Adipocyte (in vitro differentiated cells): ENCODE data around the gene BLOC1S1.

Experiments
- DNase-seq: peaks from one replicate; pipeline ENCODE4 v3.0.0-alpha.2; 2015; ENCODE audit warnings: low read depth
- H3K27me3 ChIP-seq: replicated peaks from 2 replicates; pipeline ENCODE4 v1.7.0; 2013; ENCODE audit warnings: mild to moderate bottlenecking, low read length, moderate library complexity; ENCODE audit not compliant: control insufficient read depth, insufficient read depth
- H3K36me3 ChIP-seq: 2 replicates; pipeline ENCODE4 v1.7.0; 2013; ENCODE audit warnings: low read length, mild to moderate bottlenecking, moderate library complexity; ENCODE audit not compliant: control insufficient read depth, insufficient read depth, severe bottlenecking
- H3K4me1 ChIP-seq: 2 replicates; pipeline ENCODE4 v1.7.0; 2013; ENCODE audit warnings: mild to moderate bottlenecking, low read length, moderate library complexity; ENCODE audit not compliant: control insufficient read depth, insufficient read depth
- H3K4me3 ChIP-seq: 2 replicates; pipeline ENCODE4 v1.7.0; 2013; ENCODE audit warnings: mild to moderate bottlenecking, low read length, moderate library complexity
- H3K9ac ChIP-seq: 2 replicates; pipeline ENCODE4 v1.7.0; 2013; ENCODE audit warnings: mild to moderate bottlenecking, low read length, moderate library complexity
- H3K9me3 ChIP-seq: 2 replicates; pipeline ENCODE4 v1.7.0; 2013; ENCODE audit warnings: mild to moderate bottlenecking, low read length, moderate library complexity; ENCODE audit not compliant: control insufficient read depth

The BLOC1S1 gene

DNA sequence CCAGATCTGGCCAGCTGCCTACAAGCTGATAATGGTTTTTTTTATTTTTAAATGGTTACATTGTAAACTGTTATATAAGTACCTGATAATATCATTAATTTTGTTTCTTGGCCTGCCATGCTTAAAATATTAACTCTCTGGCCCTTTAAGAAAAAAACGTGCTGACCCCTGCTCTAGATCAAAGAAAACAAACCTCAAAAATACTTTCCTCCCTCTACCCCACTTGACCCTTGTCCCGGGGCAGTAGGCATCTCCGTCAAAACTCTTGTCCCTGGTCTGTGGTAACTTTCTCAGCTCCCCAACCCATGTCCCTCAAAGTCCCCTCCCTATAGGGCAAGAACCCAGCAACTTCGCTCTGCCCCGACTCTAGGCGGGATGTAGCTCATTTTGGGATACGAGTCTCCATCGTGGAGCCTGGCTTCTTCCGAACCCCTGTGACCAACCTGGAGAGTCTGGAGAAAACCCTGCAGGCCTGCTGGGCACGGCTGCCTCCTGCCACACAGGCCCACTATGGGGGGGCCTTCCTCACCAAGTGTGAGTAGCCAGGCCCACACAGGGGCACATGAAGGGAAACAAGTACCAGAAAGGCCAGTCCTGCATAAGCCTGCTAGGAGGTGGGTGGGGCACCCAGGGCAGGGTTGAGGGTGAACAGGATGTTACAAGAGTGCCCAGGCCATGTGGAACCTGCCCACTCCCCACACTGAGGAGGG lies 7.8 kb downstream of the BLOC1S1 start:
- Histone ChIP-seq H3K4me3 (peak overlapping the region; percentile 43), H3K27me3 (no peaks in the 10 kb centered on the region), H3K4me1 (peaks cover 68% of the 10 kb centered on the region), H3K36me3 (peaks cover 35% of the 10 kb centered on the region), H3K9ac (peak overlapping the region; percentile 99), H3K9me3 (no peaks in the 10 kb centered on the region)
- DNase-seq: no peak

DNA sequence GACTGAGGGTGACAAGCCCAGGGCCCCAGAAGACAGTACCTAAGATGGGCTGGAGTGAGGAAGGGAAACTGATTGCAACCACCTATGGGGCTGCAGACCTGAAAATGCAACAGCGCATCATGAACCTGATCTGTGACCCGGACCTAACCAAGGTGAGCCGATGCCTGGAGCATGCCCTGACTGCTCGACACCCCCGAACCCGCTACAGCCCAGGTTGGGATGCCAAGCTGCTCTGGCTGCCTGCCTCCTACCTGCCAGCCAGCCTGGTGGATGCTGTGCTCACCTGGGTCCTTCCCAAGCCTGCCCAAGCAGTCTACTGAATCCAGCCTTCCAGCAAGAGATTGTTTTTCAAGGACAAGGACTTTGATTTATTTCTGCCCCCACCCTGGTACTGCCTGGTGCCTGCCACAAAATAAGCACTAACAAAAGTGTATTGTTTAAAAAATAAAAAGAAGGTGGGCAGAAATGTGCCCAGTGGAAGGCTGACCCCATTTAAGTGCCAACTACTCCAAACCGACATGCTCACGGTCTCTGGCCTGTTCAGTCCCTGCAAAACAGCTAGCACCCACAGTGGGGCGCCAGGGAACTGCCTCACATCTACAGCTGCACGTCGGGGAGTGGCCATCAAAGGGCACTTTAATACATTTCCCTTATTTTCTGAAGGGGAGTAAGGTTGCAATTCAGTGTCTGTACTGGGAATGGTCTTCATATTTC lies 8.5 kb downstream of the BLOC1S1 start:
- no peaks in the 10 kb centered on the region for H3K27me3 ChIP-seq
- H3K4me1 ChIP-seq: peaks cover 61% of the 10 kb centered on the region
- no peaks in the 10 kb centered on the region for H3K9me3 ChIP-seq
- peaks cover 35% of the 10 kb centered on the region for H3K36me3 ChIP-seq
- H3K4me3 ChIP-seq: peak overlapping the region; percentile 97
- H3K9ac ChIP-seq: peak overlapping the region; percentile 99
- peak; percentile 75 for DNase-seq

DNA sequence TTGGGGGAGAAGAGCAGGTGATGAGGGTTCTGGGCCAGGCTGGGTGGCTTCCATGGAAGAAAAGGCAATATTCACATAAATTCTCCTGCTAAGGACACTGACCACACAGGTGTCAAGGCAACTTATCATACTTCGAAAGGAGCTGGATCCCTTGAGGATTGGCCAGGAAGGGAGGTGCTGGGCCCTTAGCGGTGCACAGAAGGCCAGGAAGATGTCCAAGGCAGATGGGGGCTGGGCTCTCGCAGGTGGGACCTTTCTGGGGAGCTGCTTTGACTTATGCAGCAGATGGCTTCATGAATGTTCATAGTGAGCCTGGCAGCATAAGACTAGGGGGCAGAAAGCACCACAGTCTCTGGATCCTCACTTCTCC lies 9.1 kb downstream of the BLOC1S1 start:
- peak overlapping the region; percentile 97 for H3K4me3 ChIP-seq
- no peaks in the 10 kb centered on the region for H3K27me3 ChIP-seq
- DNase-seq: no peak
- peaks cover 35% of the 10 kb centered on the region for H3K36me3 ChIP-seq
- peaks cover 56% of the 10 kb centered on the region for H3K4me1 ChIP-seq
- peak overlapping the region; percentile 99 for H3K9ac ChIP-seq
- H3K9me3 ChIP-seq: no peaks in the 10 kb centered on the region

DNA sequence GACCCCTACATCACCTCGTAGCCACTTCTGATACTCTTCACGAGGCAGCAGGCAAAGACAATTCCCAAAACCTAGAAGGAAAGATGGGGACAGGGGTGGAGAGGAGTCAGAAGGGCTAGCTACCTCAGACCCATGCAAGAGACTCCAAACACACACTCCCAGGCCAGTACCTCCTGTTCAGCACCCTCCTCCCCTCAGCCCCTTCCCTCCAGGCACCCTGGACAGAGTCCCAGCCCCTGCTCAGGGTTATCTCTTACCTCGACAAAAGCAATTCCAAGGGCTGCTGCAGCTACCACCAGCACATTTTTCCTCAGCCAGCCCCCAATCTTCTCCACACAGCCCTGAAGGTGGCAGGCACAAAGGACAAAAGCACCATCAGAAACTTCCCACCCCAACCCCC lies 9.7 kb downstream of the BLOC1S1 start:
- H3K9ac ChIP-seq: peak overlapping the region; percentile 99
- H3K36me3 ChIP-seq: peaks cover 35% of the 10 kb centered on the region
- H3K9me3 ChIP-seq: no peaks in the 10 kb centered on the region
- H3K4me1 ChIP-seq: peaks cover 55% of the 10 kb centered on the region
- H3K4me3 ChIP-seq: peak overlapping the region; percentile 97
- no peak for DNase-seq
- H3K27me3 ChIP-seq: no peaks in the 10 kb centered on the region

DNA sequence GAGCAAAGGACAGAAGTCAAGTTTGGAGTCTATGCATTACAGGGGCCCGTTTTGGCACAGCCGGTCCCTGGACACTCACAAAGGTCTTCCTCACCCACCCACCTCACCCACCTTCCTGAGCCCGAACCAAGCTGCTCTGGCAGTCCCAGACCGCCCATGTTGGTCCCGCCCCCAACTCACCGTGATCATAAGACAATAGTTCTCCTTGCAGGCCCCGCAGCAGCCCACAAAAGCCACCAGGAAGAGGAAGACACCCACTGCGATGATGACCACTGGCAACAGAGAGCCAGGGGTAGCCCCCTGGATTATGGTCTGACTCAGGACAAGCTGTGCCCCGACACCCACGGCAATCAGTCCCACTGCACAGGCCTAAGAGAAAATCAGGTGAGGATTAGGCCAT lies 11.1 kb downstream of the BLOC1S1 start:
- H3K4me3 ChIP-seq: peak overlapping the region; percentile 97
- no peaks in the 10 kb centered on the region for H3K9me3 ChIP-seq
- H3K9ac ChIP-seq: peak overlapping the region; percentile 99
- DNase-seq: no peak
- no peaks in the 10 kb centered on the region for H3K27me3 ChIP-seq
- peaks cover 35% of the 10 kb centered on the region for H3K36me3 ChIP-seq
- peaks cover 50% of the 10 kb centered on the region for H3K4me1 ChIP-seq

DNA sequence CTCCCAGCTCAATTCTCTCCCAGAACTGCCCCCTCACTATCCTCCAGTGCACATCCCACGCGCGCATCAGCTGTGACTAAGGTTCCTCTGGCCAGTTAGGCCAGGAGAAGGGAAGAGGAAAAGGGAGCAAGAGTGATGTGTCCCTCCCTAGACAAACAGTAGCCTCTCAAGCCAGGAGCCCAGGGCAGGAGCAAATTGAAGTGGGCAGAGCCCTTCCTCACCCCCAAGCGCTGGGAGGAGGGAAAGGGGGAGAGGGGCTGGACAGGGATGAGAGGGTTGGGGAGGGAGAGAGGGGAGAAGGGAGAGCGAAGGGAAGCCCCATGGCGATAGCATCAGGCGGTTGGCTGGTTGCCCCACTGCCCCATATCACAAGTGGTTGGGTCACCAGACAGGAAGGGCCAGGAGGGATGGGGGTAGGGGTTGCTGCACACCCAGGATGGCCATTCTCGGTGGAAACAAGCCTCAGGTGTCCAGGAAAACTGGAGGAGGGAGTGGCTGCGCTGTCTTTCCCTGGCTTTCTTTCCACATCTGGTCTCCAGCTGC lies 11.9 kb downstream of the BLOC1S1 start:
- peak; percentile 65 for DNase-seq
- Histone ChIP-seq H3K27me3 (no peaks in the 10 kb centered on the region), H3K4me1 (peaks cover 55% of the 10 kb centered on the region), H3K36me3 (peaks cover 35% of the 10 kb centered on the region), H3K9ac (peak overlapping the region; percentile 99), H3K9me3 (no peaks in the 10 kb centered on the region), H3K4me3 (peak overlapping the region; percentile 97)

DNA sequence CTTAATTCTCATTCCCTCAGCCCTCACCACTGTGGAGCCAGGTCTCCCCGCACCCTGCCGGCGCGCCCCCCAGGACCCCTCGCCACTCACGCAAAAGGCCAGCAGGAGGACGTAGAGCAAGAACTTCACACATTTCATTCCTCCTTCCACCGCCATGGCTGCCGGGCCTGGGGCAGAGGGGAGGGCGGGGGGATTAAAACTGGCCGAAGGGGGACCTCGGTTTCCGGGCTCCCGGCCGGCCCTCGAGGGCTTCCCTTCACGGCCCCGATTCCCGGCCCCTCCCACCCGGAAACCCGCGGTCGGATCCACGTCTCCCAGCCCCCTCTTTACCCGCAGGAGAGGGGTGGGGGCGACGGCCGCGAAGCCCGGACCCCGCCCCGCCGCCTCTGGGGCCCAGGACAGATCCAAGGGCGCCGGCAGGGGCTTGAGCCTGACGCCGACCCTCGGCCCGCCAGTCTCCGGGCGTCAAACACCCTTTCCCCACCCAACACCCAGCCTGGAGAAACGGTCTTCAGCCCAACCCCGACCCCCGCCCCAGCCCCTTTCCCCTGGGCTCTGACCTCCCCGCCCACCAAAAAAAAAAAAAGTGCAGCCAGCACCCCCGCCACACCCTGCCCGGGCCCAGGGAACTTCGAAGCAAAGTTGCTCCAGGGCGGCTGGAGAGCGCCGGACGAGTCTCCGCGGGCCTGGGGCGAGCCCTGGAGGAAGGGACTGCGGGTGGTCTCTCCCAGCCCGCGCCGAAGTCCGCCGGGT lies 12.5 kb downstream of the BLOC1S1 start:
- no peaks in the 10 kb centered on the region for H3K9me3 ChIP-seq
- DNase-seq: peak; percentile 83

DNA sequence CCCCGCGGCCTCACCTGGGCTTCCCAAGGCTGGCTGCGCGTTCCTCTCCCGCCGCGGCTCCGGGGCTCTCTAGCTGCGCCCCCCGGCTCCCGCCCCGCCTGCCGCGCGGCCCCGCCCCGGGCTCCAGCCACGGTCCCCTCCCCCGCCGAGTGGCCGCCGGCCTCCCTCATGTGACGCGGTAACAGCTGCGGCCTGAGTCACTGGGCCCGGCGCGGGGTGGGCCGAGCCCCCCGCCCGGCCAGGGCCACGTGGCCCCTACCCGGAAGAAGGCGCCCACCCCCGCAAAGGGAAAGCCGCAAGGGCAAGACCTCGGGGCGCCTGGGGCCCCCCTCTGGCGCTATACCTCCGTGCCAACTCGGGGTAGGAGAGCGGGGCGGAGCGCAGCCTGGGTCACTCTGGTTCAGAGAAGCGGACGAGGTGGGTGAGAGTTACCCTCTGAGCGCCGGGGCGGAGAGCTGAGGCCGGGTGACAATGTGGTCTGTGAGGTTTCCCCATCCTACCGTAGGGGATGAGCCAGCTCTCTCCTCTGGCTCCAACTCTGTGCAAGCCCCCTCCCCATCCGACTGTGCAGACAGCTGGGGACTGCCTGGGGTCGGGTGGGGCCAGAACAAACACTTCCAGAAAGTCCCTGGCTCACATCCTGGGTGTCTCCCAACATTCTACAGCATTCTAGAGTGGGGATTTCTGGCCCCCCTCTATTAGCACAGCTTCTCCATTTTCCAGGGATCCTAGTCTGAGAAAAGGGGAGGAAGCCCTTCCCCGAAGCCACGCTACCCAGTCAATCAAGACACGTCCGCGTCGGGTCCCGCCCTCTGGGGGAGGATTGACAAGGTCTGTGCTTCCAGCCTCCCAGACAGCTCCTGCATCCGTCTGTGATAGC lies 13.3 kb downstream of the BLOC1S1 start, which contains the start of gene CD63:
TSS of gene CD63 (minus strand) at position 71 of the 880 bp plus-strand sequence. CDS start 668 bp downstream, outside the sequence.
- DNase-seq: peak; percentile 95

More for the DNA sequence above, 12.5 kb downstream of the BLOC1S1 start:
- peaks cover 35% of the 10 kb centered on the region for H3K36me3 ChIP-seq
- H3K4me3 ChIP-seq: peak overlapping the region; percentile 97
- H3K27me3 ChIP-seq: no peaks in the 10 kb centered on the region
- H3K4me1 ChIP-seq: peaks cover 52% of the 10 kb centered on the region
- H3K9ac ChIP-seq: peak overlapping the region; percentile 99

DNA sequence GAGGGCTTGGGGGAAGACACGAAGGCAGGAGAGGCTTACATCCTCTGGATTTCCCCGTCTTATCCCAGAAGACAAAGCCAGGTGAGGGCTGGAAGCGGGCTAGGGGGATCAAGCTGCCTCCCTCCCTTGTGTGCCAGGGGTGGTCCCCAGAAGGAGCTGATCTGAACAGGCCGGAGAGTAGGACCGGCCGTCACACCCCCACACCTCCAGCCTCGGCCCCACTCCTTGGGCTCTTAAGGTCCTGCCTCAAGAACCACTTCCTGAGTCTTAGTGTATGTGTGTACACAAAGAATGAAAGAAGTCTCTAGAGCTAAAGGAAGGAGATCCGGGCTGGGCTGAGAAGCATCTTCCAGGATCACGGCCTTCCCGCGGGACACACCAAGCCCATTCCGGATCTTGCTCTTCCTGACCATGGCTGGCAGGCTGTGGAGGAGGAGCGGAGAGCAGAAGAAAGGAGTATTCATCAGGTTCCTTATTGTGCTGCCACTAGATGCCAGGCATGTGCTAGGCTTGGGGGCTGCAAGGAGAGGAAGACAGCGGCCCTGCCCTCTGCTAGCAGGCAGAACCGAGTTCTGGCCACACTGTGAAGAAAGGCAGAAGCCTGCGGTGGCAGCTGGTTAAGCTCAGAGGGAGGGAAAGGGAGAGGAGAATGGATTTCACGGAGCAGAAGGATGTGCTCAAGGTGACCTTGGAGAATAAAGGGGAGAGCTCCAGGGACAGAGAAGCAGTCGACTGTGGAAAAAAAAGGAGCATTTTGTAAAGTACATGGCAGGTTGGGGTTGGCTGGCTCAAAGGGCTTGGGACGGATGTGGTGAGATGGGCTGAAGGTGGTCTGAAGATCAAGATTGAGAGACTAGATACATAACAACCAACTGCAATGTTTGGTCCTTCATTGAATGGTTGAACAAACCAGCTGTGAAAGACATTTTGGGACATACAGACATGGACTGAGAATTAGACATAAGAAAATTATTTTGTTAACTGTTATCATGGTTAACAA lies 14.3 kb downstream of the BLOC1S1 start:
- peak; percentile 64 for DNase-seq

More for the DNA sequence above, 13.3 kb downstream of the BLOC1S1 start, which contains the start of gene CD63:
- Histone ChIP-seq H3K9me3 (no peaks in the 10 kb centered on the region), H3K4me1 (peaks cover 44% of the 10 kb centered on the region), H3K27me3 (no peaks in the 10 kb centered on the region), H3K36me3 (peaks cover 29% of the 10 kb centered on the region), H3K9ac (peak within 1 kb of the TSS; percentile 99), H3K4me3 (peak within 1 kb of the TSS; percentile 97)

More for the DNA sequence above, 14.3 kb downstream of the BLOC1S1 start:
- Histone ChIP-seq H3K9me3 (no peaks in the 10 kb centered on the region), H3K4me1 (peaks cover 36% of the 10 kb centered on the region), H3K36me3 (peaks cover 19% of the 10 kb centered on the region), H3K9ac (peak overlapping the region; percentile 99), H3K4me3 (peak overlapping the region; percentile 97), H3K27me3 (no peaks in the 10 kb centered on the region)
